Measurements from ENCODE around the gene GSX2.

GRCh38 chr4:54103190-54103574 lies 3.2 kb downstream of the GSX2 start:
- TF ChIP-seq EZH2 (IDR thresholded peaks at IDR 0.05; ENCODE audit: low read length) (no peak), CTCF (optimal IDR thresholded peaks at IDR 0.05 in 1 of 3, IDR thresholded peaks at IDR 0.05 in 1 of 3, conservative IDR thresholded peaks at IDR 0.05 in 1 of 3; ENCODE audit: extremely low read depth in 1 of 3, insufficient read depth in 2 of 3, low read length in 3 of 3) (no peak)
